CD4-positive, alpha-beta T cell treated with Interferon alpha-2 for 1 hour (primary cell): ENCODE measurements around the gene TMEM244.
"Not testable (repeated sequence)": the region's sequence is repeated elsewhere in the genome, so short reads cannot be mapped to it uniquely, and the experiment has no call there.

Experiments used
- DNase-seq, 2 donors: peaks; one replicate each; pipeline ENCODE4 v3.0.0-alpha.2; 2020 to 2022

The TMEM244 gene

GRCh38 chr6:129860908-129861665, at the start of gene TMEM244:
Gene TMEM244 (minus strand): TSS chr6:129861315. CDS start chr6:129861188, 127 bp downstream.
- peak in 1 of 2 donors; percentile 55 for DNase-seq

DNA sequence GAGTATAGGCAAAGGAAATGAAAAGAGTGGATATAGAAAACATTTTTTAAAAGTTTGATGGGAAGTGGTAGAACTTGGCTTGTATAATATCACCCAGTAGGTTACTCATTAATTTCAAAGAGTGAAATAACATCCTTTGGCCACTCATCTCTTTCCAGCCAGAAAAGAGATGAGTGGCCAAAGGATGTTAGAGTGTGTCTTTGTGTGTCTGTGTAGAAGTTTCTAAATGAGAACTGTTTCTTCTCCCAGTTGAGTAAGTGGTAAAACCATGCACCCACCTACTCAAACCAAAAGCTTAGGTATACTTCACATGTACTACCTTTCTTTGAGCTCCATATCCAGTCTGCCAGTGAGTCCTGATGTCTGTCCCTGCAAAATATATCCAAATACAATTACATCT, 47.7 kb upstream of the TMEM244 start:
- no peak for DNase-seq

DNA sequence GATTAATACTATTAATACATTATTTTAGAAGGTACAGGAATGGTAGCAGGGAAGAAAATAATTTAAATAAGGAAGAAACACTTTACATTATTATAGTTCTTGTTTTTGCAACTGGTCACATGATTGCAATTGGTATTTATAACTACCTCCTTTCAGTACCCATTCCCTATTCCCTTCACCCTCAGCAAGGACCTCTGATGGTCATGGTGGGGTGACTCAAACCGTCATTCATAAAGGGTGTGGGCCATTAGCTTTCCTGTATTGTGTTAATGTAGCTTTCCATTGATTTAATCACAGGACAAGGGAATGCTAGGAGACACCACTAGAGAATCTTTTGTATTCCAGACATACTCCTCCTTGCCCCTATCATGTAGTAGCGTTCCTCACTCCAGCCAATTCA, 47.2 kb upstream of the TMEM244 start:
- no peak for DNase-seq

DNA sequence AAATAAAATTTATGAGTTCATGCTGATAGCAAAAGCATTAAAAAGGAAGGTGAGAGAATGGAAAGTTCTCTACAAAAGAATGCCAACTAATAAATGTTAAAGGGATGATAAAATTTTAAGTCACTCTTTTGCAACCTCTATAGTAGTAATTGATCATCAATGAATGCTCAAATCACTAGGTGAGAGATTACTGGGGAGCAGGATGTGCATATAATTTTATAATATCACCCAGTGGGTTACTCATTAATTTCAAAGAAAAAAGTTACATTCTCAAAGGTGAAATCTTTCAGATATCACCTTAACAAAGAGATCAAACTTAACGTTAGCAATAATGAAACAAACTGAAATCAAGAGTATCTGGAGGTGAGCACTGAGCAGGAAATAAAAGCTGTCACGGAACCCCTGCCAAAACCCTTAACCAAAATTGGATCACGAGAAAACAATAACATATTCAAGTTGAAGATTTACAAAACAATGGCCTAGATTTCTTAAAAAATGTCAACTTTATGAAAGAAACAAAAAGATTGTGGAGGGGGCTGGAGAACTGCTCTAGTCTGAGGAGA, 45.5 kb upstream of the TMEM244 start:
- DNase-seq: no peak

DNA sequence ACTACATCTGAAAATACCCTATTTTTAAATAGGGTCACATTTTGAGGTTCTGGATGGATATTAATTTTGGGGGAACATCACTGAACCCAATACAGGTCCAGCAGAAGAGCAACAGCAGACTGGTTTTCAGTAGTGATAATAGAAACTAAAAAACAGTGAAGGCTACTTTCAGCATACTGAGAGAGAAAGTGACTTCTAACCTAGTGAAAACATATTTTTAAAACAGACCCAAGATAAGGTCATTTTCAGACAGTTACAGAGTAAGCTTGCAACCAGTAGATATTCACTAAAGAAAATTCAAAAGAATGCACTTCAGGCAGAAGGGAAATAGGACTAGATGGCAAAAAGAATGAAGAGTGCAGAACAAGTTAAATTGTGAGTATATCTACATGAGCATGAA, 42.0 kb upstream of the TMEM244 start:
- no peak for DNase-seq

- DNase-seq: no peak
These were observed 41.6 kb upstream of the TMEM244 start for GRCh38 chr6:129902681-129903080.

- DNase-seq: no peak
These were observed 40.8 kb upstream of the TMEM244 start for GRCh38 chr6:129901910-129902309.

GRCh38 chr6:129895692-129896091, 34.6 kb upstream of the TMEM244 start:
- no peak for DNase-seq

GRCh38 chr6:129894921-129895320, 33.8 kb upstream of the TMEM244 start:
- no peak for DNase-seq

GRCh38 chr6:129893640-129894039, 32.5 kb upstream of the TMEM244 start:
- DNase-seq: peak in 1 of 2 donors; percentile 48

- DNase-seq: no peak
These were observed 29.6 kb upstream of the TMEM244 start for GRCh38 chr6:129890701-129891100.

- no peak for DNase-seq
These were observed 29.0 kb upstream of the TMEM244 start for GRCh38 chr6:129890164-129890563.

DNA sequence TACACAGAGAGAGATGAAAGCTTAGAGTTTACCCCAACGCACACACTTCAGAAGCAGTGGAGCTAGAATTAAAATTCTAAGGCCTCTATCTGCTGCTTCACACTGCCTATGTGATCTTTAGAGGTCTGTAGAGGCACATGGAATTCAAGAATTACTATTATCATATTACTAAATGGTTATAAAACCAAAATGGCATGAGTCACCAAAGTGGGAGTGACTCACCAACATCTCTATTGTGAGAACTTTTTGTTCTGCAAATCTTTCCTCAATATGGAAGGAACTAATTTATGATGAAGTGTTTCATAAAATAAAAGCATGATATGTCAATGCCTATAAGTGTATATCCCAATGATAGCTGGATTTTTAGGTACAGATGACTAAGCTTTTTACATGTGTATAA, 28.5 kb upstream of the TMEM244 start:
- no peak for DNase-seq

GRCh38 chr6:129886401-129887155, 25.5 kb upstream of the TMEM244 start:
- DNase-seq: no peak

GRCh38 chr6:129884211-129884610, 23.1 kb upstream of the TMEM244 start:
- no peak for DNase-seq

- DNase-seq: peak in 1 of 2 donors; percentile 3
These were observed 21.5 kb upstream of the TMEM244 start for GRCh38 chr6:129882510-129883023.

DNA sequence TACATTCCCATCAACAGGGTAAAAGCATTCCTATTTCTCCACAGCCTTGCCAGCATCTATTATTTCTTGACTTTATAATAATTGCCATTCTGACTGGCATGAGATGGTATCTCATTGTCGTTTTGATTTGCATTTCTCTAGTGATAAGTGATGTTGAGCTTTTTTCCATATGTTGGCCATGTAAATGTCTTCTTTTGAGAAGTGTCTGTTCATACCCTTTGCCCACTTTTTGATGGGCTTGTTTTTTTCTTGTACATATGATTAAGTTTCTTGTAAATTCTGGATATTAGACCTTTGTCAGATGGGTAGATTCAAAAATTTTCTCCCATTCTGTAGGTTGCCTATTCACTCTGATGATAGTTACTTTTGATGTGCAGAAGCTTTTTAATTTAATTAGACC, 16.8 kb upstream of the TMEM244 start:
- not testable (repeated sequence) for DNase-seq

DNA sequence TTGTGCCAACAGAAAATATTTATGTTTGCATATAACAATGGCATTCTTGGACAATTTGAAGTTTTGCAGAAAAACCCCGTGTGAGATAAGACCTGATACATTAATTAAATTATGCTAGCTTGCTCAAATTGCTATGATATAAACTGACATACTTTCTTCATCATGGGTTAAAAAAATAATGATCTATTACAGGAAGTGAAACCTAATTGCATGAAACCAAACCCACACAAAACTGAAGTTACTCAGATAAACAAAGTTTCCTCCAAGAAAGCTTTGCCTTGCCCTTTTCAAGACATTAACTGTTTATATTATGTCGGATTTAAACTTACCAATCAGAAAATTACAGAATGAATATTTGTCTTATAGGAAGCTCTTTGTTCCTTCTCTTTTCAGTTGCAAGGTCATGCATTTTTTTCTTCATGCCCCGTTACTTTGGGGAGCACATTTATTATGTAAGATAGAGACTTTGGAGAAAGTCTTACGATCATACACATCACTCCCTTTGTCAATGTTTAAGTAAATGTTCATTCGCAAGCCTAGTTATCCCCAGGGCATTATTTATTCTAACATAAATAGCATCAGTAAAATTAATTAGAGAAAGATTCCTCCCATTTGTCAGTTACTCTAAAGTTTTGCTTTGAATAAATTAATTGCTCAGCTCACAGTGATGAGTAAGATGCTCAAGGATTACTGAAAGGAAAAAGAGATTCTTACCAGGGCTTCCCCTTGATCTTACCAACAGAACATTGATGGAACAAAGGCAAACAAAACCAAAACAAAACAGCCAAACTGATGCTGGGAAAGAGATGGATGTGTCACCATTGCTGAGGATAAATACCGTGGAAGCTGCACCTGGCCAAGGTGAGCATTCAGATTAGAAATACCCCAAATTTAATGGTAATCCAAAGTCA, 14.8 kb upstream of the TMEM244 start:
- peak in 1 of 2 donors; percentile 43 for DNase-seq

GRCh38 chr6:129874837-129875236, 13.7 kb upstream of the TMEM244 start:
- no peak for DNase-seq

DNA sequence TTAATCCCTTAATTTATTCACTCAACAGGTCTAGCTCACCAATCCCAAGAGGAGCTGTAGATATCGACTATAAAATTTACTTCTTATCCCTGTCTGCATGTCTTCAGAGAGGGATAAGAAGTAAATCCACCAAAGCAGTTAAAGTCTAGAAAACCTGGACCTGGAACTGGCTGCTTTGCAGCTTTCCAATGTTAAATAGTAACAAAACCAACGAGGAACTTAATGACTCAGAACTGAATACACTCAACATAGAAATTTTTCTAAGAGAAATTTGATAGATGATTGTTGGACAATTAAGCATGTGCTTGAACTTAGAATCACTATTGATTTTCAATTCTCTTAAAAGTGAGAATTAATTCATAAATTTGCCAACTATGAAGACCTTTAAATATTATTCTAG, 11.5 kb upstream of the TMEM244 start:
- no peak for DNase-seq

GRCh38 chr6:129871221-129871620, 10.1 kb upstream of the TMEM244 start:
- no peak for DNase-seq

- no peak for DNase-seq
These were observed 6.3 kb upstream of the TMEM244 start for GRCh38 chr6:129867403-129867802.

DNA sequence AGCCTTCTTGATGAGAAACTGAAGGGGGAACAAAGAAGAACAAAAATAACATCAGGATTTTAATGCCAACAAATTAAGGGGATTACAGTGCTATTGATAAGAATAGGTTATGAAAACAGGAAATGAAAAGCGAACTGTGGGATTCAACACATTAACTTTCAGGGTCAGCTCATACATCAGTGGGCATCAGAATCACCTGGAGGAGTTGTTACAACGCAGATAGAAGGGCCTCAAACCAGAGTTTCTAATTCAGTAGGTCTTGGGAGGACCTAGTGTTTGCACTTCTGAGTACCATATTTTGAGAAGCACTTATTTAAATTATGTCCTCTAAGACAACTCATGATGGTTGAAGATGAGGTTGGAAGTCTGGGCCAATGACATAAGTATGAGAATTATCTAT, 5.6 kb upstream of the TMEM244 start:
- no peak for DNase-seq
